Stimulated activated naive CD8-positive, alpha-beta T cell treated with anti-CD3 and anti-CD28 coated beads, Interleukin-15, Interleukin-2, amounts not matched to agents 100 ng/mL and 50 ng/mL, for 24 hours (primary cell): ENCODE measurements around the gene QKI.

Source experiments
- H3K27ac Mint-ChIP-seq: one replicate; pipeline ENCODE4 v1.8.0; 2021; ENCODE audit warnings: mild to moderate bottlenecking, mixed read lengths
- H3K27me3 Mint-ChIP-seq: one replicate; pipeline ENCODE4 v1.8.0; 2021; ENCODE audit warnings: mixed read lengths
- H3K36me3 Mint-ChIP-seq: one replicate; pipeline ENCODE4 v1.8.0; 2021; ENCODE audit warnings: low read depth, mixed read lengths
- H3K4me1 Mint-ChIP-seq: one replicate; pipeline ENCODE4 v1.8.0; 2021; ENCODE audit warnings: low read depth, mixed read lengths
- H3K4me3 Mint-ChIP-seq: one replicate; pipeline ENCODE4 v1.8.0; 2021; ENCODE audit warnings: mild to moderate bottlenecking, mixed read lengths
- H3K9me3 Mint-ChIP-seq: one replicate; pipeline ENCODE4 v1.8.0; 2021; ENCODE audit warnings: mixed read lengths

Gene QKI

GRCh38 chr6:163605385-163606097 lies 191.0 kb downstream of the QKI start:
- Mint-ChIP-seq H3K4me1 (peaks cover 3% of the 10 kb centered on the region), H3K27ac (no peak overlapping the region), H3K4me3 (no peak overlapping the region), H3K9me3 (peaks cover 4% of the 10 kb centered on the region), H3K36me3 (peaks cover 3% of the 10 kb centered on the region), H3K27me3 (peaks cover 15% of the 10 kb centered on the region)

GRCh38 chr6:163607792-163608191 lies 193.3 kb downstream of the QKI start:
- H3K27me3 Mint-ChIP-seq, result peaks cover 15% of the 10 kb centered on the region
- H3K9me3 Mint-ChIP-seq, result peaks cover 4% of the 10 kb centered on the region
- H3K27ac Mint-ChIP-seq, result no peak overlapping the region
- no peak overlapping the region for H3K4me3 Mint-ChIP-seq
- H3K36me3 Mint-ChIP-seq, result peaks cover 3% of the 10 kb centered on the region
- H3K4me1 Mint-ChIP-seq, result peaks cover 3% of the 10 kb centered on the region

- Mint-ChIP-seq H3K9me3 (peaks cover 4% of the 10 kb centered on the region), H3K27me3 (peaks cover 15% of the 10 kb centered on the region), H3K36me3 (peaks cover 3% of the 10 kb centered on the region), H3K4me1 (peaks cover 3% of the 10 kb centered on the region), H3K4me3 (no peak overlapping the region), H3K27ac (no peak overlapping the region)
Observed at GRCh38 chr6:163608204-163608644, 193.7 kb downstream of the QKI start.

- Mint-ChIP-seq H3K9me3 (no peaks in the 10 kb centered on the region), H3K4me1 (peaks cover 3% of the 10 kb centered on the region), H3K4me3 (no peak overlapping the region), H3K27me3 (peaks cover 8% of the 10 kb centered on the region), H3K36me3 (no peaks in the 10 kb centered on the region), H3K27ac (no peak overlapping the region)
Observed at GRCh38 chr6:163612200-163612599, 197.7 kb downstream of the QKI start.

GRCh38 chr6:163613025-163613424 lies 198.5 kb downstream of the QKI start:
- Mint-ChIP-seq H3K4me1 (peaks cover 3% of the 10 kb centered on the region), H3K27me3 (peaks cover 8% of the 10 kb centered on the region), H3K36me3 (no peaks in the 10 kb centered on the region), H3K27ac (no peak overlapping the region), H3K9me3 (no peaks in the 10 kb centered on the region), H3K4me3 (no peak overlapping the region)

GRCh38 chr6:163613668-163614067 lies 199.2 kb downstream of the QKI start:
- Mint-ChIP-seq H3K4me1 (no peaks in the 10 kb centered on the region), H3K27me3 (peaks cover 3% of the 10 kb centered on the region), H3K27ac (no peak overlapping the region), H3K4me3 (no peak overlapping the region), H3K36me3 (no peaks in the 10 kb centered on the region), H3K9me3 (no peaks in the 10 kb centered on the region)

GRCh38 chr6:163616452-163616851 lies 201.9 kb downstream of the QKI start:
- Mint-ChIP-seq H3K4me1 (no peaks in the 10 kb centered on the region), H3K27me3 (peaks cover 3% of the 10 kb centered on the region), H3K4me3 (no peak overlapping the region), H3K36me3 (no peaks in the 10 kb centered on the region), H3K9me3 (no peaks in the 10 kb centered on the region), H3K27ac (no peak overlapping the region)

- peaks cover 3% of the 10 kb centered on the region for H3K27me3 Mint-ChIP-seq
- H3K9me3 Mint-ChIP-seq, result no peaks in the 10 kb centered on the region
- H3K4me1 Mint-ChIP-seq, result no peaks in the 10 kb centered on the region
- H3K4me3 Mint-ChIP-seq, result no peak overlapping the region
- H3K36me3 Mint-ChIP-seq, result no peaks in the 10 kb centered on the region
- H3K27ac Mint-ChIP-seq, result no peak overlapping the region
Observed at GRCh38 chr6:163617549-163617948, 203.0 kb downstream of the QKI start.

- Mint-ChIP-seq H3K9me3 (no peaks in the 10 kb centered on the region), H3K36me3 (no peaks in the 10 kb centered on the region), H3K27me3 (peaks cover 3% of the 10 kb centered on the region), H3K27ac (no peak overlapping the region), H3K4me3 (no peak overlapping the region), H3K4me1 (no peaks in the 10 kb centered on the region)
Observed at GRCh38 chr6:163620101-163620500, 205.6 kb downstream of the QKI start.

GRCh38 chr6:163620670-163621330 lies 206.3 kb downstream of the QKI start:
- H3K9me3 Mint-ChIP-seq, result no peaks in the 10 kb centered on the region
- peaks cover 3% of the 10 kb centered on the region for H3K27me3 Mint-ChIP-seq
- no peaks in the 10 kb centered on the region for H3K4me1 Mint-ChIP-seq
- no peaks in the 10 kb centered on the region for H3K36me3 Mint-ChIP-seq
- H3K4me3 Mint-ChIP-seq, result no peak overlapping the region
- no peak overlapping the region for H3K27ac Mint-ChIP-seq

- Mint-ChIP-seq H3K4me1 (no peaks in the 10 kb centered on the region), H3K27me3 (peaks cover 7% of the 10 kb centered on the region), H3K4me3 (no peak overlapping the region), H3K36me3 (no peaks in the 10 kb centered on the region), H3K9me3 (no peaks in the 10 kb centered on the region), H3K27ac (no peak overlapping the region)
Observed at GRCh38 chr6:163625265-163625664, 210.7 kb downstream of the QKI start.

- no peaks in the 10 kb centered on the region for H3K9me3 Mint-ChIP-seq
- peaks cover 7% of the 10 kb centered on the region for H3K27me3 Mint-ChIP-seq
- H3K36me3 Mint-ChIP-seq, result no peaks in the 10 kb centered on the region
- H3K4me3 Mint-ChIP-seq, result no peak overlapping the region
- H3K4me1 Mint-ChIP-seq, result no peaks in the 10 kb centered on the region
- no peak overlapping the region for H3K27ac Mint-ChIP-seq
Observed at GRCh38 chr6:163626073-163626867, 211.8 kb downstream of the QKI start.

GRCh38 chr6:163627274-163628062 lies 212.9 kb downstream of the QKI start:
- H3K36me3 Mint-ChIP-seq, result no peaks in the 10 kb centered on the region
- H3K4me3 Mint-ChIP-seq, result no peak overlapping the region
- H3K27ac Mint-ChIP-seq, result no peak overlapping the region
- H3K9me3 Mint-ChIP-seq, result no peaks in the 10 kb centered on the region
- H3K27me3 Mint-ChIP-seq, result peaks cover 14% of the 10 kb centered on the region
- H3K4me1 Mint-ChIP-seq, result no peaks in the 10 kb centered on the region
